Stimulated activated CD8-positive, alpha-beta memory T cell treated with anti-CD3 and anti-CD28 coated beads, Interleukin-4, amount 100 ng/mL, for 4 hours (primary cell): ENCODE data around the gene TCF12.

Experiments
- DNase-seq, 2 donors: peaks; one replicate each; pipeline ENCODE4 v3.0.0-alpha.2; 2020; ENCODE audit warnings: low read depth in 2 of 2, low spot score in 1 of 2

TCF12 gene

DNA sequence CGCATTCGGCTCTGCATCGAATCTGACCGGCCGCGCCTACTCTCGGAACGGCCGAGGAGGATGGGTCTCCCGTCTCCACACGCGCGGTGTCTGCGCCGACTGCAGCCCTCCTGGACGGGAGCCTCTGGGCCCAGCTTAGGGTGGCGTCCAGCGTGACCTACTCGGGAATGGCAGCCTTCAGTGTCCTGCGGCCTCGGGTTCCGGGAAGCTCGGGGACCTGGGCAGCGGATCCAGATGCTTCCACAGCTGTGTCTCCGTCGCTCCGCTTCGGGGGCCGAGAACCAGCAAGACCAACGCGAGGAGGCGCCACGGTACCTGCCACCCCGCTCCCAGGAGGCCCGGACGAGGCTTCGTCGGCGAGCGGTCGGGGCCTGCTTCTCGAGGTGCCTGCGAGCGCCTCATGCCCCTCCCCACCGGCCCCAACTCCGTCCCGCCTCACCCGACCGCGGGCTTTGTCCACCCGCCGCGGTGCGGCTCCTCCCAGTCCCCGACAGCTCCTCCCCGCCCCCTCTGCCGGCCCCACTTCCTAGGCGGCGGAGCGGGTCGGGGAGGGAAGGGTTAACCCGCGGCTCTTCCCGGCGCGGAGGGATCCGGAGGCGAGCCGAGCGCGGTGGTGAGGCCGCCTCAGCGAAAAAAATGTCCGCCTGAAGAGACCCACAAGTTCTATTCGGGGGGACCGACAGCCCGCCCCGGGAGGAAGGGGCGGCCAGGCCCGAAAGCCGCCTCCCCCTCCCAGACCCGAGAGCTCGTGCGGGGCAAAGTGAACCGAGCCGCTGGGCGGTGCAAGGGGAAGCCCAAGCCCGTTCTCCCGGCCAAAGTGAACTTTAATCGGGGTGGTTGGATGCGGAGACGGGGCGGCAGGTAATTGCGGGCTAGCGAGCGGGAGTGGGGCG, at the start of gene TCF12:
Gene TCF12, plus strand, starts transcription at position 599 of the 893 bp plus-strand sequence. CDS start 1,270 bp downstream, outside the sequence.
- DNase-seq: peak; percentile 65 to 80

DNA sequence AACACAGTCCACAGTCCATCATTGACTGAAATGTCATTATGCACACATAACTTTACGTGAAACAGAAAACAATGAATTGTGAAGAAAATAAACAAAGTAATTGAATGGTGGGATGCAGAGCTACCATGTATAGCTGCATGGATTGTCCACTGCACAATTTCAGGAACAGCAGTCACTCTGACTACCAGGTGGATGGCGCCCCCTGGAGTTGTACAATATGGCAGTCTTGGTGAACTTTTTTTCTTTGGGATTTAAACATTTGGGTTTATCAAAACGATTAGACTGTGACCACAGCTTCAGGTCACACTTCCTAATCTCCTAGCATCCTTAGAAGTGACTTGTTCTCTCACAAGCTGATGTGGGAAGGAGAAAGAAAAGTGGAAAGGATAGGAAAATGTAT, 48.9 kb upstream of the TCF12 start:
- no peak for DNase-seq

GRCh38 chr15:56871185-56871584, 47.3 kb upstream of the TCF12 start:
- DNase-seq: no peak

- DNase-seq: no peak
Measured at GRCh38 chr15:56871867-56872266, 46.6 kb upstream of the TCF12 start.

DNA sequence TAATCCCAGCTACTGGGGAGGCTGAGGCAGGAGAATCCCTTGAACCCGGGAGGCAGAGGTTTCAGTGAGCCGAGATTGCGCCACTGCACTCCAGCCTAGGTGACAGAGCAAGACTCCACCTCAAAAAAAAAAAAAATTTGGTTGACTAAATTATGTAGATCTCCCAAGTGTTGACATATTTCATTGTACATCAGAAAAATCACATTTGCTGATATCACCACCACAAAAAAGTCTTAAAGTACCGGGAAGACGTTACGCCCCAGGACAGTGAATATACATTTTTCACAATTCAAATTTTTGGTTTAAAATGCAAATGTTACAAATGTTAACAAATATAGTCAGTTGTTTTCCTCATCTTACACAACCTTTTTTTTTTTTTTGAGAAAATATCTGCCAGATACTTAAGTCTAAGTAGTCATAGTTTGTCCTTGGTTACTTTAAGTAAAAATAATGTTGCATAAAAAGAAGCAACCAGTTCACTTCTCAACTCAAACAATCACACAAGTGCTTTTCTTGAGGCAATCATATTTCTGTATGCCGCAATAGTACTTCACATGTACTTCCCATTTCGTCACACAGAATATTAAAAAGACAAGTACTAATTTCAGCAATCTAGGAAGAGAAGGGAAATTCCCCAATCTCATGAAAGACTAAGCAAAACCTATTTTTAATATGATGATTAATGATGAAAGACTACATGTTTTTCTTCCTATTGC, 41.0 kb upstream of the TCF12 start:
- no peak for DNase-seq

- no peak for DNase-seq
Measured at GRCh38 chr15:56879502-56879901, 38.9 kb upstream of the TCF12 start.

- DNase-seq: no peak
Measured at GRCh38 chr15:56883088-56883487, 35.4 kb upstream of the TCF12 start.

GRCh38 chr15:56886363-56886931, 32.0 kb upstream of the TCF12 start:
- DNase-seq: no peak

DNA sequence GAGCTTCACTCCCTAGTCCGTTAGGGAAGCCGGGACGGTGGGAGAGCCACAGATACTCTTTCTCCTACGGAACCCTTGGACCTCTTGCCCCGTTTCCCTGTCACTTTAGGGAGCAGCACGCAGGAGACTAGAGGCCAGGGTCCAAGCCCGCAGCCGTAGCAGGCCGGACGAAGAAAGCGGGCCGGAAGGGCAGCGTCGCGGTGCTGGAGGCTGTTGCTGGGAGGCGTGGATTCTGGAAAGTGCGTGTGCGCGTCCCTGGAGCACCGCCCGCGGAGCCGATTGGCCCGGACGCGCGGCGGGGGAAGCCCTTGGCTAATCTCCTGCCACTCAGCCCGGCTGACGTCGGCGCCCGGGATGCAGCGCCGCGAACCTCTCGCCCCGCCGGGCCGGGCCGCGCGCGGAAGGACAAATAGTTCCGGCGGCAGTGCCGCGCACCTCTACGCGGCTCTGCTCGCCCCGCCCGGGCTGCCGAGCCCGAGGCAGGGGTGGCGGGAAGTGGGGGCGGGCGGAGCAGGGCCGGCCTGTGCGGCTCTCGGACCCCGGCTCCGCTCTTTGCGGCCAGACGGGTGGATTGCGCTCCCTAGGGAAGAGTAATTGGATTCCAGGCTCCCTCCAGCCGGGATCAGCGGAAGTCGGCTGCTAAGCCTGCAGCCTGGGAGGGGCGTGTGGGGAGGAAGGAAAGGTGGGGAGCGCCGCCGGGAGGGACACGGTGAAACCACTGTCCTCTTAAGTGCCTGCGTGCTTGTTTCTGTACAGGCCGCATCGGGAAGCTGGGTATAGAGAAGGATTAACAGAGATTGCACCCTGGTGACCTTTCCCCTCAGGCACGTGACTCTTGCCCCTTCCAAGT, 31.3 kb upstream of the TCF12 start:
- peak; percentile 26 to 56 for DNase-seq

DNA sequence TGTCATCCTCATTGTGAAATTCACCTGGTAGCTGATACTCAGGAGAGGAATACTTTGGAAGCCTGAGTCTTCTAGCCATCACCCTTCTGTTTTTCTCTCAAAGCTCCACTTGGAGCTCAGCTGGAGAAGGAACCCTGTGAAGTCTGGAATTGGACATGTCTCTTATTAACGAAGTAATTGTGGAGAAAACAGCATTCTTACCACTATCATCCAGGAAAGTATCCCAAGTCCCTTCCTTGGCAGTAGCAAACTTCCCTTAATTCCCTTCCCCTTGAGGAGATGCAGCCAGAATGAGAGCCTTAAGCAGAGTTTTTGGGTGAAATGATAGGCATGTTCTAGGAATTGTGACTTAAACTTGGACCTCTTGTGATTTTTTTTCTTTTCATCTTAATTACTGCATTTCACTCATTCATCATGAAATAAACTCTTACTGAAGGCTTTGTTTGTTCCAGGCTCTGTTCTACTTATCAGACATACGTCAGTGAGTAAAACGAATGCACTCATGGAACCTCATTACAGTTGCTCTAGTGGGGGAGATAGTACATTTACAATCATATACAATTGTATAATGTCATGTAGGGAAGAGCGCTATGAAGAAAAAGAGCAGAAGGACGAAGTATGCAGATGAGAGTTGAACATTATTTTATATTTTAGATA, 30.5 kb upstream of the TCF12 start:
- no peak for DNase-seq

DNA sequence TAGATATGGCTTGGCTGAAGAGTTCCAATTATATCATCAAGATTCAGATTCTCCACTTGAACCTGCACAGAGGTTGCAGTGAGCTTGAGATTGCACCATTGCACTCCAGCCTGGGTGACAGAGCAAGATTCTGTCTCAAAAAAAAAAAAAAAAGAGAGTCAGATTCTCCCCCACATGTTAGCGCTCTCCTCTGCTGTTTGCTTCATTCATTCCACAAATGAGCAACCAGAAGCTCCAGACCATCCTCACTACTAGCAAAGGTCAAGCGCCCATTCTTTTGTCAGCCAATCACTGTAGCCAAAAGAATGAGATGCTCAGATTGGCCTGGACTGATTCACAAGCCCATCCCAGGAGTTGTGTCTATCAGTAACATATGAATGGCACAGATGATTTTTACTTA, 28.4 kb upstream of the TCF12 start:
- no peak for DNase-seq

DNA sequence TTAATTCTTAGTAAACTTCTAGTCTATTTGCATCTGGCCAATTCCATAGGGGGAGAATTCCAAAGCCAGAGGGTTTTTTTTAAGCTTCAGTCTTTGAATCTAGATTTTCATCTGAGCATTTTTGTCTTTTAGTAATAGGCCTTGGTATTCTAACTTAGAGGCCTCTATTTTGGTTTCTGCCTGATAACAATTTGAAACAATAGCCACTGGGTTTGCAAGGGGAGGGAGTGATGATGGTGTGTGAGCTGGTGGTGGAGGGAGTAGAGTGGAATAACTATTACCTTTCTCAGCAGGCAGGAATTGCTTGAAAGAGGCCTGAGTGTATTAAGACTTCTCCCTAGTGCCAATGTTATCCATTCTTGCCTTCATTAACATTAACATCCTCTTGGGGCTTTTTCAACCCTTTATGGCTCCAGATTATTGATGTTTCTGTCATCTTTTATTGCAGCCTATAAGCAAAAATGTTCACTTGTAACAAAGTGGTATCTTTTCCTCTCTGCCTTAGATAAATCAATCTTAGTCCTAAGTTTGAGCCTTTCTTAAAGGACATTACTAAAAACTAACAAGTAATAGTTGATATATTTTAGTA, 26.5 kb upstream of the TCF12 start:
- no peak for DNase-seq

DNA sequence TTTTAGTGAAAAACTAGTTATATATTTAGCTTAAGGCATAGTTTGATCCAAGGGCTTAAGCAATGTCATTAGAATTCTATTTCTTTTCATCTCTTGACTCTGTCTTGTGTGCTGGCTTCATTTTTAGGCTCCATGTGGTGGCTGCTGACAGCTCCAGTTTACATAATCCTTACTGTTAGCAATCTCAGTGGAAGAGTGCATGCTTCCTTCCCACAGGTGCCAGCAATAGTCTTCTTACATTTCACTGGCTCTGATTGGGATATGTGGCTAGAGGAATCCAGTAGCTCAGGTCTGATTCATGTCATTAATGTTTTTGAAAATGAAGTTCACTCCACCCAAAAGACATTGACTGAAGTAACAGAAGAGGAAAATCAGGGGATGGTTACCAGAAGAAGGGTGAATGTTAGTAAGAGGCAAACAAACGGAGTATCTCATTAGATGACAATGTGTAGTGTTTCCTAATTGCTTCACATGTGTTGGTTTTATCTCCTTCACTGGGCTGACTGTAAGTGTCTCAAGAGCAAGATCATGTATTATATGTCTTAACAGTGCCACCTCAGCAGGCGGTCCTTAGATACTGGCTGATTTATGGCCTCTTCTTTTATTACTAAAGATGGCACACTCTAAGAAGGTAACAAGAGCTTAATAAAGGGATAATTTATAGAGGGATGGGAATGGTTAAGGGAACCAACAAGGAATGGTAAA, 25.6 kb upstream of the TCF12 start:
- no peak for DNase-seq

DNA sequence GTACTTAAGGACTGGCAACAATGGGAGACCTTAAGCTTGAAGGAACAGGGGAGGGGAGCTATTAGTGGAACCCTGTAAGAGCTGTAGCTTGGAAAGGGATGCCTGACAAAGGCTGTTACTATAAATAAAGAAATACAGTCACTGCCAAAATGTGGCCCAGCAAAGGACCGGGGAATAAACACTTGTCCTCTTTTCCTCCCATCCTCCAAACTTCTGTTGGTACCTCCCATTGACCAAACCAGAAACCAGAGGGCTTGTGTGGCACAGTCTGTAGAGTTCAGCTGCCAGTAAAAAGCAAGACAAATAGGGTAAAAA, 25.1 kb upstream of the TCF12 start:
- no peak for DNase-seq

DNA sequence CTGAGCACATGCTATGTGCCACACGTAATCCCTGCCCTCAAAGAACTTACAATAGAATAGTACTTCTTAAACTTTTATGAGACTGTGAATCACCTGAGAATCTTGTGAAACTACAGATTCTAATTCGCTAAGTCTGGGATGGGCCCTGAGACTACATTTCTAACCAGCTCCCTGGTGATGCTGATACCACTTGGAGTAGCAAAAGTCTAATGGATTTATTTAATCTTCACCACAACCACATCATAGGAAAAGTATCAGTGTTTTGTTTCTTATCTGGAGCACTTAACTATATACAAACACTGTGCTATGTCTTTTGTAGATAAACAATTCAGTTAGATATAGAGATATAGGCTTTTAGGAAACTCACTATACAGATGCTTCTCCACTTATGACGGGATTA, 23.8 kb upstream of the TCF12 start:
- DNase-seq: no peak

DNA sequence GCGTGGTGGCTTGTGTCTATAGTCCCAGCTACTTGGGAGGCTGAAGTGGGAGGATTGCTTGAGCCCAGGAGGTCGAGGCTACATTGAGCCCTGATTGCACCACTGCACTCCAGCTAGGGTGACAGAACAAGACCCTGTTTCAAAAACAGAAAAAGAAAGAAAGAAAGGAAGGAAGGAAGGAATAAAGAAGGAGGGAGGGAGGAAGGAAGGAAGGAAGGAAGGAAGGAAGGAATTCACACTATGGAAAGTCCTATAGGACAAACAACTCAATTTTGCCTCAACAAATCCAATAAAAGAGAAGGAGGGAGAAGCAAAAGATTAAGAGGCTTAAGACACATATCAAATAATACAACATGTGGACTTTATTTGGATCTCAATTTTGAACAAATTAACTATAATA, 16.5 kb upstream of the TCF12 start:
- DNase-seq: no peak

- DNase-seq: no peak
Measured at GRCh38 chr15:56906766-56907165, 11.7 kb upstream of the TCF12 start.

GRCh38 chr15:56910801-56911200, 7.6 kb upstream of the TCF12 start:
- DNase-seq: no peak

DNA sequence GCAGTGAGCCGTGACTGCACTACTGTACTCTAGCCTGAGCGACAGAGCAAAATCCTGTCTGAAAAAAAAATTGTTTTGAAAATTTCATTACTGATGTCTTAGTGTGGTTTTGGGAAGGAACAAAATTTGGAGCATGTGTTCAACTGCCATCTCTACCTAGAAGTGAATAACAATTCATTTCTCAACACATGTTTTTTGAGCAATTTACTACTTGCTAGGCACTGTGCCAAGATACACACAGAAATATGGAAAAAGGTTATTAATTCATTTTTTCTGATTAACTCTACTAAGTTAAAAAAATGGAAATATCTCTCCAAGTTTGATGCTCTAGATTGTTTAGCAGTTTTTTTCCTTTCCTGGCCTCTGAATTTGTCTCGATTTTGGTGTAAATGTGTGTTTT, 5.2 kb upstream of the TCF12 start:
- DNase-seq: no peak

DNA sequence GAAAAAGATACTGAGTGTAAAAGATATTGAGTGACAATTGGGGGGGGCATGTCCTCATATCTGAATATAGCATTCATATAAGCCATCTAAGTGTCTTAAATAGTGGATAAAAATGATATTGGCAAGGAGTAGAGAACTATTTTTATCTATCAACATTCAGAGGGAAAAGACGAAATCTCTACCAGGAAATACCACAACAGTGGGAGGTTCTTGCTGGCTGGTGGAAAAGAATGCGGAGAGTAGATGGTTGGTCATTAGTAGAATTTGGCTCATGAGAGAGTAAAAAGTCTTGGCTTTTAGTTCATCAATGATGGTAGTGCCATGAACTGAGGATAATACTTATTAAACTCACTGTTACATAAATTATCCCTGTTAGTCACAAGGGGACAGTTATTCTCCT, 4.8 kb upstream of the TCF12 start:
- DNase-seq: no peak
